Trophoblast cell (in vitro differentiated cells and primary cell): ENCODE data around the gene WASF3.

Source experiments
- DNase-seq, 2 donors: peaks; one replicate each; pipeline ENCODE4 v3.0.0-alpha.2; 2016
- H2AFZ ChIP-seq: 2 replicates; pipeline ENCODE4 v1.6.1; 2013; ENCODE audit warnings: low read length, moderate library complexity, mild to moderate bottlenecking; ENCODE audit not compliant: insufficient read depth, poor library complexity
- H2AK5ac ChIP-seq: 2 replicates; pipeline ENCODE4 v1.6.1; 2013; ENCODE audit warnings: mild to moderate bottlenecking, low read length
- H2BK120ac ChIP-seq: 2 replicates; pipeline ENCODE4 v1.6.1; 2013; ENCODE audit warnings: low read length, mild to moderate bottlenecking, moderate library complexity; ENCODE audit not compliant: insufficient read depth, poor library complexity
- H2BK12ac ChIP-seq: 2 replicates; pipeline ENCODE4 v1.6.1; 2013; ENCODE audit warnings: mild to moderate bottlenecking, low read length, moderate library complexity
- H2BK5ac ChIP-seq: 2 replicates; pipeline ENCODE4 v1.6.1; 2013; ENCODE audit warnings: low read length, low read depth, moderate library complexity, mild to moderate bottlenecking; ENCODE audit not compliant: poor library complexity
- H3K14ac ChIP-seq: 2 replicates; pipeline ENCODE4 v1.6.1; 2013; ENCODE audit warnings: mild to moderate bottlenecking, low read length
- H3K18ac ChIP-seq: 2 replicates; pipeline ENCODE4 v1.6.1; 2013; ENCODE audit warnings: mild to moderate bottlenecking, low read length
- H3K23ac ChIP-seq: 2 replicates; pipeline ENCODE4 v1.6.1; 2013; ENCODE audit warnings: low read length
- H3K27ac ChIP-seq: 2 replicates; pipeline ENCODE4 v1.5.1; 2013; ENCODE audit warnings: low read depth, mild to moderate bottlenecking, inconsistent platforms, low read length, moderate library complexity
- H3K27me3 ChIP-seq: 2 replicates; pipeline ENCODE4 v1.6.1; 2013; ENCODE audit warnings: inconsistent platforms, mild to moderate bottlenecking, low read length, moderate library complexity; ENCODE audit not compliant: insufficient read depth
- H3K36me3 ChIP-seq, 2 experiments: 1 replicate in 1 of 2; 2 replicates in 1 of 2; pipeline ENCODE4 v1.6.1; 2013; ENCODE audit warnings: low read length in 2 of 2, mild to moderate bottlenecking in 2 of 2, moderate library complexity in 1 of 2; ENCODE audit not compliant: insufficient read depth in 2 of 2, control insufficient read depth in 1 of 2
- H3K4ac ChIP-seq: 2 replicates; pipeline ENCODE4 v1.6.1; 2013; ENCODE audit warnings: low read depth, mild to moderate bottlenecking, low read length, moderate library complexity
- H3K4me1 ChIP-seq, 2 experiments: 1 replicate in 1 of 2; 2 replicates in 1 of 2; pipeline ENCODE4 v1.6.1; 2013; ENCODE audit warnings: low read length in 2 of 2, mild to moderate bottlenecking in 2 of 2, moderate library complexity in 1 of 2; ENCODE audit not compliant: insufficient read depth in 2 of 2, control insufficient read depth in 1 of 2
- H3K4me2 ChIP-seq: 2 replicates; pipeline ENCODE4 v1.6.1; 2013; ENCODE audit warnings: inconsistent platforms, mild to moderate bottlenecking, low read length, moderate library complexity
- H3K4me3 ChIP-seq: 2 replicates; pipeline ENCODE4 v1.5.1; 2013; ENCODE audit warnings: mild to moderate bottlenecking, low read depth, low read length, inconsistent platforms
- H3K79me1 ChIP-seq: one replicate; pipeline ENCODE4 v1.6.1; 2013; ENCODE audit warnings: low read length
- H3K79me2 ChIP-seq: 2 replicates; pipeline ENCODE4 v1.6.1; 2013; ENCODE audit warnings: low read length, mild to moderate bottlenecking; ENCODE audit not compliant: control insufficient read depth, insufficient read depth, poor library complexity
- H3K9ac ChIP-seq: 2 replicates; pipeline ENCODE4 v1.6.1; 2013; ENCODE audit warnings: mild to moderate bottlenecking, low read length
- H3K9me3 ChIP-seq: 2 replicates; pipeline ENCODE4 v1.6.1; 2013; ENCODE audit warnings: low read depth, mild to moderate bottlenecking, control low read depth, inconsistent platforms, low read length; ENCODE audit not compliant: insufficient read depth
- H4K12ac ChIP-seq: 2 replicates; pipeline ENCODE4 v1.6.1; 2013; ENCODE audit warnings: low read depth, mild to moderate bottlenecking, low read length, moderate library complexity
- H4K8ac ChIP-seq: 2 replicates; pipeline ENCODE4 v1.6.1; 2013; ENCODE audit warnings: low read depth, mild to moderate bottlenecking, low read length, moderate library complexity
- H4K91ac ChIP-seq: one replicate; pipeline ENCODE4 v1.6.1; 2013; ENCODE audit warnings: low read depth, mild to moderate bottlenecking, low read length, moderate library complexity
- WGBS: extraction: QIAGEN DNeasy Blood & Tissue Kit; methylation state at CpG from one replicate; pipeline ENCODE4 v1.1.7; 2013; ENCODE audit warnings: missing lambda C conversion rate; ENCODE audit not compliant: insufficient read length, insufficient coverage; ENCODE audit errors: extremely low coverage; 5-methylcytosine and 5-hydroxymethylcytosine counted together

The WASF3 gene

DNA sequence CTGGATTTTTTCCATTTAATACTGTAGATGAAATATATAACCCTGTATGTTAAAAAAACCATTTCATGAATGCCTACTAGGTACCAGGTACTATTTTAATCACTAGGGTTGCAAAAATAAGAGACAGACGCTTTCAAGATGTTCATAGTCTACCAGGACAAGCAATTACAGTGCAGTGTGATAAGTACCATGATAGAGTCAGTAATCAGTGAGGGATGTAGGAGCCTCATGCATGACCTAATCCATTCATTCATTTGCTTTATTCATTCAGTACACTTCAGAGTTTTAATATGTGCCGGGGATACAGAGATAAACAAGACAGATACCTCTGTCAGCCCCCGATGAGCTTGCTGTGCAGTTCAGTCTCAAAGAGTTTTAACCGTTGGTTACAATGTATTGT lies 3.0 kb downstream of the WASF3 start:
- H2AK5ac ChIP-seq: no peak overlapping the region
- no peak overlapping the region for H2AFZ ChIP-seq
- no peak overlapping the region for H3K27ac ChIP-seq
- H3K4ac ChIP-seq: no peak overlapping the region
- no peak overlapping the region for H3K4me3 ChIP-seq
- no peak overlapping the region for H3K18ac ChIP-seq
- H2BK5ac ChIP-seq: no peak overlapping the region
- no peak overlapping the region for H2BK12ac ChIP-seq
- H4K12ac ChIP-seq: no peak overlapping the region
- no peak overlapping the region for H4K91ac ChIP-seq
- no peak overlapping the region for H3K9ac ChIP-seq
- H3K27me3 ChIP-seq: peaks cover 7% of the 10 kb centered on the region
- no peaks in the 10 kb centered on the region for H3K36me3 ChIP-seq
- H2BK120ac ChIP-seq: no peak overlapping the region
- H3K79me1 ChIP-seq: peaks cover 2% of the 10 kb centered on the region
- DNase-seq: no peak
- no peak overlapping the region for H3K4me2 ChIP-seq
- H4K8ac ChIP-seq: no peak overlapping the region
- peaks cover 3 to 7% of the 10 kb centered on the region in 2 experiments for H3K4me1 ChIP-seq
- no peak overlapping the region for H3K23ac ChIP-seq
- no peaks in the 10 kb centered on the region for H3K9me3 ChIP-seq
- H3K14ac ChIP-seq: no peak overlapping the region
- peaks cover 2% of the 10 kb centered on the region for H3K79me2 ChIP-seq
- no CpG with 5 or more reads among the region's 4 CpGs for WGBS

DNA sequence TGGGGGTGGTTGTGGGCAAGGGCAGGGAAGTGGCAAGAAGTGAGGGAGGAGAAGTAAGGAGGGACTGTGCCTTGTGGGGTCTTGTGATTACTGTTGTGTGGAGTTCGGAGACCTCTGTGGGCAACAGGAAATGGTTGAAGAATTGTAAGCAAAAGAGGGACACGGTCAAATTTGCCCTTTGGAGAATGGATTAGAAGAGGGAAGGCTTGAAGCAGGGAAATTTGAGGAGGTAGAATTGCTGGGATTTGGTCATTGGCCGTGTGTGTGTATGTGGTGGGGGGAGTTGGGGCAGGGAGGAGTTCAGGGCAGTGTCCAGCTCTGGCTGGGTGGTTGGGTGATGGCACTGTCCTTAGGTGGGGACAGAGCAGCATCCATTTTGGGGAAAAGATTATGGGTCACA lies 3.6 kb downstream of the WASF3 start:
- H3K4me1 ChIP-seq: peaks cover 3 to 7% of the 10 kb centered on the region in 2 experiments
- no peak overlapping the region for H3K4ac ChIP-seq
- no peak overlapping the region for H3K23ac ChIP-seq
- no peak overlapping the region for H4K91ac ChIP-seq
- H3K4me3 ChIP-seq: no peak overlapping the region
- no peak overlapping the region for H2AK5ac ChIP-seq
- no peak overlapping the region for H4K8ac ChIP-seq
- no peak overlapping the region for H3K27ac ChIP-seq
- H3K9ac ChIP-seq: no peak overlapping the region
- WGBS: no CpG with 5 or more reads among the region's 3 CpGs
- H3K4me2 ChIP-seq: no peak overlapping the region
- no peak overlapping the region for H4K12ac ChIP-seq
- no peak overlapping the region for H3K14ac ChIP-seq
- no peak for DNase-seq
- H2AFZ ChIP-seq: no peak overlapping the region
- no peaks in the 10 kb centered on the region for H3K36me3 ChIP-seq
- H3K27me3 ChIP-seq: peaks cover 7% of the 10 kb centered on the region
- no peak overlapping the region for H3K18ac ChIP-seq
- peaks cover 2% of the 10 kb centered on the region for H3K79me2 ChIP-seq
- H2BK5ac ChIP-seq: no peak overlapping the region
- no peak overlapping the region for H2BK12ac ChIP-seq
- H3K9me3 ChIP-seq: no peaks in the 10 kb centered on the region
- peaks cover 2% of the 10 kb centered on the region for H3K79me1 ChIP-seq
- H2BK120ac ChIP-seq: no peak overlapping the region

DNA sequence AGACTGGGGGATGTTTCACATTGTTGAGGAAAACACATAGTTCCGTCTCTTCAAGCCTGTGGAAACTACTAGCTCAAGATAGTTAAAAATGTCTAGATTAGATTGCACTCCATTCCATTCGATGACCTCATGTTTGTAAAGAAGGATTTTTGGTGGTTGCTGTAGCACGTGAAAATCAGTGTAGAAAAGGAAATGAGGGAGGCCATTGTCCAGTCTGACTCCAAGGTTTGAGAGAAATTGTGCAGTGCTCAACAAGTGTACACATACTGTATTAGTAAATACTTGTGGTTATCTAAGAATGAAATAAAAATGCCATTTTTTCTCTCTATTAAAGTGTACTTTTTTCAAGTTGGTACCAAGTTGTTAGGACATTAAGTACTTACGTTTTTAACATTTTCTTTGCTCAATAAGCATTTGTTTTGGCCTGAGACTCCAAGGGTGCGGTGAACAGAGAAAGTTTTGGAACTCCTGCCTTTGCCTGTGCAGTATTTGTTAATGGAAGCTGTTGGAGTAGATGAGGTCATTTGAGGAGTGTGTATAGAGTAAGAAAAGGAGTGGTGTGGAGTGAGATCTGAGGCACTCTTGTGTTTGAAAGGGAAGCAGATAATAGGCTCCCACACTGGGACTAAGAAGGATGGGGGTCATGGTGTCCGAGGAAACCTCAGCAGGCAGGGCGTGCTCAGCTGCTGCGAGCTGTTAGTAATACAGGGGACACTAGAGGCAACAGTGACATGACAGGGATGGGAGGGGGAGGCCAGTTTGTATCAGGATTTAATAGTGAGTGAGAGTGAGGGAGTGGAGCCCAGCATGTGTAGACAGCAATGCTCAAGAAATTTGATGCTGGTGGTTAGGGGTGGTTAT lies 4.4 kb downstream of the WASF3 start:
- no peak overlapping the region for H3K9ac ChIP-seq
- H3K36me3 ChIP-seq: no peaks in the 10 kb centered on the region
- H4K91ac ChIP-seq: no peak overlapping the region
- peaks cover 2% of the 10 kb centered on the region for H3K79me1 ChIP-seq
- no peak overlapping the region for H2BK120ac ChIP-seq
- no peak overlapping the region for H4K8ac ChIP-seq
- peaks cover 3 to 7% of the 10 kb centered on the region in 2 experiments for H3K4me1 ChIP-seq
- no CpG with 5 or more reads among the region's 8 CpGs for WGBS
- no peaks in the 10 kb centered on the region for H3K9me3 ChIP-seq
- H3K27ac ChIP-seq: no peak overlapping the region
- peaks cover 7% of the 10 kb centered on the region for H3K27me3 ChIP-seq
- H4K12ac ChIP-seq: no peak overlapping the region
- no peak overlapping the region for H3K4ac ChIP-seq
- no peak overlapping the region for H3K23ac ChIP-seq
- H3K18ac ChIP-seq: no peak overlapping the region
- no peak overlapping the region for H2BK5ac ChIP-seq
- H2BK12ac ChIP-seq: no peak overlapping the region
- no peak overlapping the region for H2AFZ ChIP-seq
- peaks cover 2% of the 10 kb centered on the region for H3K79me2 ChIP-seq
- H3K4me2 ChIP-seq: no peak overlapping the region
- no peak overlapping the region for H2AK5ac ChIP-seq
- no peak overlapping the region for H3K4me3 ChIP-seq
- DNase-seq: peak in 1 of 2 donors; percentile 47
- no peak overlapping the region for H3K14ac ChIP-seq

DNA sequence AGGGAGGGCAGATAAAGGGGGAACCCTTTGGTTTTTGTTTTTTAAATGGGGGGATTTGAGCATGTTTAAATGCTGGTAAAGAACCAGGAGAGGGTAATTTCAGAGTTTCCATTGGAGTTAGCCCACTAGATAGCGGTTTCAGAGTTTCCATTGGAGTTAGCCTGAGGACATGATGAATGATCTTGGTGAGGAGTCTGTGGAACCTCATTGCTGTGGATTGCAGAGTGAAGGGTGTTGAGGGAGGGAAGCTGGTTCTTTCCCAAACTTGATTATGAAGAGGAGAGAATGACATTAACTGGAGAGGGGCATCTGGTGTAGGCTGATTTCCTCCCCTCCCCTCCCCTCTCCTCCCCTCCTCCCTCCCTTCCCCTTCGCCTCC lies 5.0 kb downstream of the WASF3 start:
- no peak for DNase-seq
- peaks cover 2% of the 10 kb centered on the region for H3K79me2 ChIP-seq
- no peak overlapping the region for H2BK12ac ChIP-seq
- H3K27ac ChIP-seq: no peak overlapping the region
- H3K4me2 ChIP-seq: no peak overlapping the region
- no peak overlapping the region for H4K12ac ChIP-seq
- peaks cover 7% of the 10 kb centered on the region for H3K27me3 ChIP-seq
- no peak overlapping the region for H2BK5ac ChIP-seq
- H3K4me3 ChIP-seq: no peak overlapping the region
- H3K79me1 ChIP-seq: peaks cover 2% of the 10 kb centered on the region
- H4K91ac ChIP-seq: no peak overlapping the region
- H4K8ac ChIP-seq: no peak overlapping the region
- H3K23ac ChIP-seq: no peak overlapping the region
- peaks cover 3 to 7% of the 10 kb centered on the region in 2 experiments for H3K4me1 ChIP-seq
- no peak overlapping the region for H3K14ac ChIP-seq
- no CpG with 5 or more reads among the region's 2 CpGs for WGBS
- H3K4ac ChIP-seq: no peak overlapping the region
- no peak overlapping the region for H3K18ac ChIP-seq
- H2BK120ac ChIP-seq: no peak overlapping the region
- H3K9me3 ChIP-seq: no peaks in the 10 kb centered on the region
- H3K36me3 ChIP-seq: no peaks in the 10 kb centered on the region
- H2AK5ac ChIP-seq: no peak overlapping the region
- H2AFZ ChIP-seq: no peak overlapping the region
- H3K9ac ChIP-seq: no peak overlapping the region
